ENCODE measurements around the gene PRKRA. TPM values are rescaled to one million over a fixed set of nuclear protein-coding genes. Genes with fewer than 3 reads are reported as not detected.

Gene PRKRA
- total and polyA plus RNA-seq, 4 donors: 8.3 to 28.1 (median 13.4) TPM

GRCh38 chr2:178385595-178386148 is 65.3 kb downstream of the PRKRA start:
- Histone ChIP-seq H3K9me3 (ENCODE audit: control insufficient read depth in 4 of 4, low read length in 3 of 4) (no peaks in the 10 kb centered on the region), H3K27ac (ENCODE audit: low read depth in 1 of 2, low read length in 2 of 2) (no peak overlapping the region), H3K9ac (ENCODE audit: low read depth in 1 of 2, low read length in 2 of 2) (no peak overlapping the region), H3K36me3 (ENCODE audit: control insufficient read depth in 4 of 4, insufficient read depth in 3 of 4, low read depth in 1 of 4, low read length in 3 of 4) (peaks cover 0 to 21% (median 7%) of the 10 kb centered on the region in 4 donors), H3K27me3 (ENCODE audit: control insufficient read depth in 4 of 4, insufficient read depth in 4 of 4, low read length in 3 of 4) (no peaks in the 10 kb centered on the region), H3K4me3 (ENCODE audit: low read depth in 1 of 3, low read length in 3 of 3) (no peak overlapping the region), H3K4me1 (ENCODE audit: control insufficient read depth in 4 of 4, insufficient read depth in 4 of 4, low read length in 3 of 4) (no peaks in the 10 kb centered on the region)
- no peak for DNase-seq (ENCODE audit: low spot score)
- WGBS: 79% methylated on average over 4 of the region's 4 CpGs
- TF ChIP-seq JUND (IDR thresholded peaks at IDR 0.05): no peak
- TF ChIP-seq ATF3 (IDR thresholded peaks at IDR 0.05): no peak
- no peak for TF ChIP-seq FOXA2 (IDR thresholded peaks at IDR 0.05)
- TF ChIP-seq SP1 (IDR thresholded peaks at IDR 0.05): no peak
- TF ChIP-seq RAD21 (IDR thresholded peaks at IDR 0.05): no peak
- TF ChIP-seq, protein P1, sequence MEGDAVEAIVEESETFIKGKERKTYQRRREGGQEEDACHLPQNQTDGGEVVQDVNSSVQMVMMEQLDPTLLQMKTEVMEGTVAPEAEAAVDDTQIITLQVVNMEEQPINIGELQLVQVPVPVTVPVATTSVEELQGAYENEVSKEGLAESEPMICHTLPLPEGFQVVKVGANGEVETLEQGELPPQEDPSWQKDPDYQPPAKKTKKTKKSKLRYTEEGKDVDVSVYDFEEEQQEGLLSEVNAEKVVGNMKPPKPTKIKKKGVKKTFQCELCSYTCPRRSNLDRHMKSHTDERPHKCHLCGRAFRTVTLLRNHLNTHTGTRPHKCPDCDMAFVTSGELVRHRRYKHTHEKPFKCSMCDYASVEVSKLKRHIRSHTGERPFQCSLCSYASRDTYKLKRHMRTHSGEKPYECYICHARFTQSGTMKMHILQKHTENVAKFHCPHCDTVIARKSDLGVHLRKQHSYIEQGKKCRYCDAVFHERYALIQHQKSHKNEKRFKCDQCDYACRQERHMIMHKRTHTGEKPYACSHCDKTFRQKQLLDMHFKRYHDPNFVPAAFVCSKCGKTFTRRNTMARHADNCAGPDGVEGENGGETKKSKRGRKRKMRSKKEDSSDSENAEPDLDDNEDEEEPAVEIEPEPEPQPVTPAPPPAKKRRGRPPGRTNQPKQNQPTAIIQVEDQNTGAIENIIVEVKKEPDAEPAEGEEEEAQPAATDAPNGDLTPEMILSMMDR (IDR thresholded peaks at IDR 0.05; ENCODE audit: low read depth, low read length, missing input control): no peak
- no peak for TF ChIP-seq TAF1 (conservative IDR thresholded peaks at IDR 0.05)
- TF ChIP-seq RXRA (IDR thresholded peaks at IDR 0.05): no peak
- no peak for TF ChIP-seq GABPA (IDR thresholded peaks at IDR 0.05 in 1 of 2, conservative IDR thresholded peaks at IDR 0.05 in 1 of 2)
- TF ChIP-seq, protein P2, sequence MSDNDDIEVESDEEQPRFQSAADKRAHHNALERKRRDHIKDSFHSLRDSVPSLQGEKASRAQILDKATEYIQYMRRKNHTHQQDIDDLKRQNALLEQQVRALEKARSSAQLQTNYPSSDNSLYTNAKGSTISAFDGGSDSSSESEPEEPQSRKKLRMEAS (IDR thresholded peaks at IDR 0.05): no peak
- TF ChIP-seq, protein P3, sequence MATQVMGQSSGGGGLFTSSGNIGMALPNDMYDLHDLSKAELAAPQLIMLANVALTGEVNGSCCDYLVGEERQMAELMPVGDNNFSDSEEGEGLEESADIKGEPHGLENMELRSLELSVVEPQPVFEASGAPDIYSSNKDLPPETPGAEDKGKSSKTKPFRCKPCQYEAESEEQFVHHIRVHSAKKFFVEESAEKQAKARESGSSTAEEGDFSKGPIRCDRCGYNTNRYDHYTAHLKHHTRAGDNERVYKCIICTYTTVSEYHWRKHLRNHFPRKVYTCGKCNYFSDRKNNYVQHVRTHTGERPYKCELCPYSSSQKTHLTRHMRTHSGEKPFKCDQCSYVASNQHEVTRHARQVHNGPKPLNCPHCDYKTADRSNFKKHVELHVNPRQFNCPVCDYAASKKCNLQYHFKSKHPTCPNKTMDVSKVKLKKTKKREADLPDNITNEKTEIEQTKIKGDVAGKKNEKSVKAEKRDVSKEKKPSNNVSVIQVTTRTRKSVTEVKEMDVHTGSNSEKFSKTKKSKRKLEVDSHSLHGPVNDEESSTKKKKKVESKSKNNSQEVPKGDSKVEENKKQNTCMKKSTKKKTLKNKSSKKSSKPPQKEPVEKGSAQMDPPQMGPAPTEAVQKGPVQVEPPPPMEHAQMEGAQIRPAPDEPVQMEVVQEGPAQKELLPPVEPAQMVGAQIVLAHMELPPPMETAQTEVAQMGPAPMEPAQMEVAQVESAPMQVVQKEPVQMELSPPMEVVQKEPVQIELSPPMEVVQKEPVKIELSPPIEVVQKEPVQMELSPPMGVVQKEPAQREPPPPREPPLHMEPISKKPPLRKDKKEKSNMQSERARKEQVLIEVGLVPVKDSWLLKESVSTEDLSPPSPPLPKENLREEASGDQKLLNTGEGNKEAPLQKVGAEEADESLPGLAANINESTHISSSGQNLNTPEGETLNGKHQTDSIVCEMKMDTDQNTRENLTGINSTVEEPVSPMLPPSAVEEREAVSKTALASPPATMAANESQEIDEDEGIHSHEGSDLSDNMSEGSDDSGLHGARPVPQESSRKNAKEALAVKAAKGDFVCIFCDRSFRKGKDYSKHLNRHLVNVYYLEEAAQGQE (IDR thresholded peaks at IDR 0.05): no peak
- no peak for TF ChIP-seq NR2F2 (IDR thresholded peaks at IDR 0.05)

- peaks cover 0 to 21% (median 4%) of the 10 kb centered on the region in 4 donors for H3K36me3 ChIP-seq (ENCODE audit: control insufficient read depth in 4 of 4, insufficient read depth in 3 of 4, low read depth in 1 of 4, low read length in 3 of 4)
- 92% methylated on average over 5 of the region's 5 CpGs for WGBS
- H3K27me3 ChIP-seq (ENCODE audit: control insufficient read depth in 4 of 4, insufficient read depth in 4 of 4, low read length in 3 of 4): no peaks in the 10 kb centered on the region
- H3K4me1 ChIP-seq (ENCODE audit: control insufficient read depth in 4 of 4, insufficient read depth in 4 of 4, low read length in 3 of 4): no peaks in the 10 kb centered on the region
- H3K9ac ChIP-seq (ENCODE audit: low read depth in 1 of 2, low read length in 2 of 2): no peak overlapping the region
- no peak overlapping the region for H3K27ac ChIP-seq (ENCODE audit: low read depth in 1 of 2, low read length in 2 of 2)
- no peaks in the 10 kb centered on the region for H3K9me3 ChIP-seq (ENCODE audit: control insufficient read depth in 4 of 4, low read length in 3 of 4)
- no peak for DNase-seq (ENCODE audit: low spot score)
- no peak overlapping the region for H3K4me3 ChIP-seq (ENCODE audit: low read depth in 1 of 3, low read length in 3 of 3)
- TF ChIP-seq, protein P3 (IDR thresholded peaks at IDR 0.05): no peak
- TF ChIP-seq RXRA (IDR thresholded peaks at IDR 0.05): no peak
- TF ChIP-seq, protein P1 (IDR thresholded peaks at IDR 0.05; ENCODE audit: low read depth, low read length, missing input control): no peak
Observed at GRCh38 chr2:178383718-178384117, 67.3 kb downstream of the PRKRA start.
